HepG2 (cell line): Measurements from ENCODE around the gene MKNK1. TPM values are rescaled to one million over a fixed set of nuclear protein-coding genes. Genes with fewer than 3 reads are reported as not detected.

ENCODE experiments used
- ATAC-seq: fragments of 200-7000 bp; cut with Tn5 transposase; 3 replicates; pipeline ENCODE4 v1.9.1; 2020; ENCODE audit warnings: mild to moderate bottlenecking, moderate library complexity
- BruUV-seq: library from RNA; stranded (reverse); fragments of 400-500 nt; replicated peaks from 2 replicates; lab custom pipeline; 2021; lab: Mats Ljungman, UMichigan
- CTCF ChIA-PET: fragments of 300-600 bp; formaldehyde crosslinking; extraction: SDS; loops from one replicate; lab custom pipeline; 2021; ENCODE audit warnings: low total read pairs, inconsistent platforms, low intra/inter-chr PET ratio; lab: Yijun Ruan, JAX
- POLR2A ChIA-PET: fragments of 350-600 bp; sonication (Branson Sonifier 250); formaldehyde crosslinking; loops from one replicate; lab custom pipeline; 2020; ENCODE audit warnings: antibody characterized with exemption, inconsistent platforms; lab: Yijun Ruan, JAX
- DNase-seq: peaks from one replicate; pipeline ENCODE4 v3.0.0-alpha.2; 2015; ENCODE audit warnings: low spot score
- FAIRE-seq: peaks from 3 replicates; lab custom pipeline; 2011; peaks lifted over from hg19 to GRCh38; lab: Jason Lieb, UNC
- H2AFZ ChIP-seq: one replicate; pipeline ENCODE4 v1.6.1; 2011; ENCODE audit warnings: low read length, inconsistent platforms
- H3K27ac ChIP-seq: fragments of 300-600 bp; 3 replicates; pipeline ENCODE4 v1.8.0; 2011; ENCODE audit warnings: mixed run types, mild to moderate bottlenecking, mixed read lengths, low read length, inconsistent platforms; ENCODE audit not compliant: insufficient read depth; ENCODE audit errors: extremely low read length
- H3K27me3 ChIP-seq, 2 experiments: fragments of 200-600 bp in 1 of 2; 2 replicates in 1 of 2; 3 replicates in 1 of 2; pipeline versions ENCODE4 v1.6.0 to v1.8.0; 2011; ENCODE audit warnings: low read length in 2 of 2, mild to moderate bottlenecking in 2 of 2, moderate library complexity in 2 of 2, inconsistent platforms in 1 of 2; ENCODE audit not compliant: insufficient read depth in 2 of 2, control insufficient read depth in 1 of 2
- H3K36me3 ChIP-seq, 2 experiments: fragments of 200-600 bp in 1 of 2; replicated peaks in 1 of 2; 2 replicates in 1 of 2; 3 replicates in 1 of 2; pipeline versions ENCODE4 v1.5.1 to v1.8.0; 2011; ENCODE audit warnings: low read length in 2 of 2, inconsistent platforms in 1 of 2; ENCODE audit not compliant: insufficient read depth in 2 of 2, control insufficient read depth in 1 of 2
- H3K4me1 ChIP-seq: 2 replicates; pipeline ENCODE4 v1.5.1; 2012; ENCODE audit warnings: low read length, inconsistent platforms; ENCODE audit not compliant: insufficient read depth
- H3K4me2 ChIP-seq: 2 replicates; pipeline ENCODE4 v1.6.0; 2011; ENCODE audit warnings: low read depth, low read length, inconsistent platforms
- H3K4me3 ChIP-seq, 3 experiments: fragments of 200-600 bp in 1 of 3; sonication (generic), shearing (Covaris generic) in 1 of 3; replicated peaks in 1 of 3; 2 replicates each; pipeline ENCODE4 v1.5.1; 2011 to 2016; ENCODE audit warnings: low read length in 3 of 3, inconsistent platforms in 2 of 3, low read depth in 2 of 3, mild to moderate bottlenecking in 2 of 3, control low read depth in 1 of 3, mixed read lengths in 1 of 3; ENCODE audit not compliant: insufficient read depth in 1 of 3
- H3K79me2 ChIP-seq: one replicate; pipeline ENCODE4 v1.6.1; 2011; ENCODE audit warnings: low read length, inconsistent platforms; ENCODE audit not compliant: insufficient read depth
- H3K9ac ChIP-seq: 2 replicates; pipeline ENCODE4 v1.6.0; 2011; ENCODE audit warnings: mild to moderate bottlenecking, low read depth, low read length, inconsistent platforms; ENCODE audit not compliant: insufficient read depth
- H3K9me3 ChIP-seq: 2 replicates; pipeline ENCODE4 v1.5.1; 2012; ENCODE audit warnings: mild to moderate bottlenecking, low read length
- H4K20me1 ChIP-seq: 2 replicates; pipeline ENCODE4 v1.6.0; 2011; ENCODE audit warnings: inconsistent platforms, mild to moderate bottlenecking, low read length, moderate library complexity; ENCODE audit not compliant: insufficient read depth
- GATA4 ChIP-seq: sonication (generic); IDR thresholded peaks from 2 replicates; pipeline ENCODE4 v1.6.1; 2016; ENCODE audit warnings: antibody characterized with exemption, low read depth, borderline replicate concordance
- MAFG ChIP-seq: sonication (generic); formaldehyde crosslinking; IDR thresholded peaks from 2 replicates; pipeline ENCODE4 v1.5.1; 2020; ENCODE audit warnings: mild to moderate bottlenecking, missing genetic modification reagents
- PAX8 ChIP-seq: sonication (generic); formaldehyde crosslinking; IDR thresholded peaks from 2 replicates; pipeline ENCODE4 v1.8.0; 2022; ENCODE audit warnings: mild to moderate bottlenecking, missing genetic modification reagents, borderline replicate concordance
- SNAI1 ChIP-seq: sonication (generic); formaldehyde crosslinking; IDR thresholded peaks from 2 replicates; pipeline ENCODE4 v1.5.0; 2020; ENCODE audit warnings: mild to moderate bottlenecking, missing genetic modification reagents, borderline replicate concordance
- ZFP41 ChIP-seq: sonication (generic); formaldehyde crosslinking; IDR thresholded peaks from 2 replicates; pipeline ENCODE4 v1.4.0; 2020; ENCODE audit warnings: mild to moderate bottlenecking, missing genetic modification reagents, borderline replicate concordance
- WGBS: methylation state at CpG from one replicate; pipeline ENCODE4 v1.1.6; 2017; ENCODE audit warnings: low lambda C conversion rate; 5-methylcytosine and 5-hydroxymethylcytosine counted together
- in situ Hi-C: cut with HindIII; loops from 2 replicates; pipeline ENCODE4 v1.10.0; 2017; ENCODE audit warnings: low pct_unique_long_range_greater_than_20kb; ENCODE audit not compliant: extremely low pct_ligation_motif_present
- intact Hi-C: fragments of 100-400 bp; cut with micrococcal nuclease; formaldehyde crosslinking; loops from one replicate; pipeline ENCODE4 v1.10.0; 2022; ENCODE audit not compliant: unreplicated experiment
- polyA plus RNA-seq, 8 experiments: library from polyadenylated mRNA; depleted of rRNA in 3 of 8; stranded (reverse) in 7 of 8; unstranded in 1 of 8; fragments of >200 nt; fragmentation: Illumina TruSeq in 4 of 8; extraction: Trizol in 4 of 8; gene quantifications; 2 replicates each; pipeline versions ENCODE4 v1.2.1 to v1.2.3, GENCODE V29; 2011 to 2016; ENCODE audit warnings: low read depth in 4 of 8, missing spikeins in 1 of 8, mixed read lengths in 1 of 8; ENCODE audit not compliant: insufficient read depth in 1 of 8
- total RNA-seq, 5 experiments: library from RNA; depleted of rRNA; stranded (reverse); fragments of >200 nt; fragmentation: Illumina TruSeq; extraction: Trizol; gene quantifications; 2 replicates each; pipeline ENCODE4 v1.2.3, GENCODE V29; 2016; ENCODE audit warnings: low read depth in 1 of 5

The MKNK1 gene
- total and polyA plus RNA-seq, 2 of the 13 experiments (the other 11 are each of a cell fraction or from before 2014, with no cell fraction given), result 18.5 to 24.1 TPM

DNA sequence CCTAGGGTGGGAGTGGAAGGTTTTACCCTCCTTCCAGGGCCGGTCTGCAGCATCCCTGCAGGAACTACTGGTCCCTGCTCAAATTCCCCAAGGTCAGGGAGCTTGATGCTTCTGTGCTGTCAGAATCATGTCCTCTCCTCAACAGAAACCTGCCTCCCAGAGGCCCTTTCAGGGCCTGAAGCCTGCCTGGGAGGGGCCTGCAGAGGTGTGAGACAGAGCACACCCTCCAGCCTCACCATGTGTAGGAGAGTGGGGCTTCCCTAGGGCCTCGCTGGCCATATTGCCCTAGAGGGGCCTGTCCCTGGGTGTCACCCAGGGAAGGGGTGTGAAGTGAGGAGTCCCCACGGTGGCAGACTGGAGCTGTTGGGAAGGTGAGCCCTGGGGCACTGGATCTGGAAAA lies 73.8 kb downstream of the MKNK1 start (continued):
- TF ChIP-seq PAX8 (CRISPR knock-in tag) (no peak), GATA4 (no peak), ZFP41 (CRISPR knock-in tag) (no peak)

- CTCF ChIA-PET, result interaction anchor here (2.4 to 3.3 kb wide), 3 partner anchors 52 to 87 kb away, joined by 10 to 51 read pairs (median 37); no protein-coding TSS in a partner anchor
- Histone ChIP-seq H3K79me2 (no peaks in the 10 kb centered on the region), H3K4me3 (no peak overlapping the region), H3K9ac (no peak overlapping the region), H3K4me1 (peaks cover 23% of the 10 kb centered on the region), H3K4me2 (no peak overlapping the region), H2AFZ (no peak overlapping the region), H4K20me1 (peaks cover 8% of the 10 kb centered on the region), H3K27ac (no peak overlapping the region), H3K27me3 (peaks cover 8 to 56% of the 10 kb centered on the region in 2 experiments; a peak in 4 of 5 replicates), H3K36me3 (no peaks in the 10 kb centered on the region), H3K9me3 (no peaks in the 10 kb centered on the region)
- in situ Hi-C loops, result loop anchor here (5.0 kb wide), 2 partner anchors 52 to 82 kb away; no protein-coding TSS in a partner anchor
- POLR2A ChIA-PET, result no interaction called here
- FAIRE-seq, result no peak
- no peak for DNase-seq
- no peak for TF ChIP-seq MAFG (CRISPR knock-in tag)
- TF ChIP-seq SNAI1 (CRISPR knock-in tag), result no peak
- intact Hi-C loops, result no loop called here
- no peak for ATAC-seq
- WGBS, result 12% methylated on average over 4 of the region's 4 CpGs
- BruUV-seq, result no TSS peak
Observed at GRCh38 chr1:46529031-46529630, 74.9 kb downstream of the MKNK1 start.
